SK-N-DZ (cell line): ENCODE data around the gene SEMA3C.

ENCODE experiments used
- DNase-seq: peaks from one replicate; pipeline ENCODE4 v3.0.0-alpha.2; 2015; ENCODE audit warnings: low spot score

The SEMA3C gene

GRCh38 chr7:80748363-80749042 lies 170.3 kb downstream of the SEMA3C start:
- DNase-seq, result no peak

- DNase-seq, result no peak
These were observed 177.9 kb downstream of the SEMA3C start for GRCh38 chr7:80740778-80741545.

- DNase-seq, result no peak
These were observed 182.3 kb downstream of the SEMA3C start for GRCh38 chr7:80736371-80737125.

GRCh38 chr7:80735330-80735729 lies 183.5 kb downstream of the SEMA3C start:
- DNase-seq, result no peak

- DNase-seq, result no peak
These were observed 184.8 kb downstream of the SEMA3C start for GRCh38 chr7:80734011-80734410.

- DNase-seq, result no peak
These were observed 185.4 kb downstream of the SEMA3C start for GRCh38 chr7:80733333-80733915.

- DNase-seq, result no peak
These were observed 186.2 kb downstream of the SEMA3C start for GRCh38 chr7:80732630-80733029.

GRCh38 chr7:80731281-80731680 lies 187.6 kb downstream of the SEMA3C start:
- no peak for DNase-seq

- DNase-seq, result no peak
These were observed 189.1 kb downstream of the SEMA3C start for GRCh38 chr7:80729591-80730320.

GRCh38 chr7:80726666-80727065 lies 192.2 kb downstream of the SEMA3C start:
- no peak for DNase-seq

- DNase-seq, result no peak
These were observed 193.7 kb downstream of the SEMA3C start for GRCh38 chr7:80725181-80725611.

- DNase-seq, result no peak
These were observed 194.5 kb downstream of the SEMA3C start for GRCh38 chr7:80724249-80724871.

GRCh38 chr7:80722616-80723195 lies 196.1 kb downstream of the SEMA3C start:
- no peak for DNase-seq

GRCh38 chr7:80721883-80722615 lies 196.8 kb downstream of the SEMA3C start:
- no peak for DNase-seq

- no peak for DNase-seq
These were observed 198.7 kb downstream of the SEMA3C start for GRCh38 chr7:80720146-80720545.

- DNase-seq, result no peak
These were observed 199.6 kb downstream of the SEMA3C start for GRCh38 chr7:80719261-80719660.

- DNase-seq, result no peak
These were observed 207.3 kb downstream of the SEMA3C start for GRCh38 chr7:80711531-80711930.

GRCh38 chr7:80708123-80708522 lies 210.7 kb downstream of the SEMA3C start:
- DNase-seq, result no peak

GRCh38 chr7:80707318-80707717 lies 211.5 kb downstream of the SEMA3C start:
- DNase-seq, result no peak
